Inflammatory macrophage treated with lipopolysaccharide for 1 hour (primary cell): ENCODE measurements around the gene SLC7A14.

Experiments used
- DNase-seq, 2 donors: peaks; one replicate each; pipeline ENCODE4 v3.0.0-alpha.2; 2020 to 2022

SLC7A14 gene

DNA sequence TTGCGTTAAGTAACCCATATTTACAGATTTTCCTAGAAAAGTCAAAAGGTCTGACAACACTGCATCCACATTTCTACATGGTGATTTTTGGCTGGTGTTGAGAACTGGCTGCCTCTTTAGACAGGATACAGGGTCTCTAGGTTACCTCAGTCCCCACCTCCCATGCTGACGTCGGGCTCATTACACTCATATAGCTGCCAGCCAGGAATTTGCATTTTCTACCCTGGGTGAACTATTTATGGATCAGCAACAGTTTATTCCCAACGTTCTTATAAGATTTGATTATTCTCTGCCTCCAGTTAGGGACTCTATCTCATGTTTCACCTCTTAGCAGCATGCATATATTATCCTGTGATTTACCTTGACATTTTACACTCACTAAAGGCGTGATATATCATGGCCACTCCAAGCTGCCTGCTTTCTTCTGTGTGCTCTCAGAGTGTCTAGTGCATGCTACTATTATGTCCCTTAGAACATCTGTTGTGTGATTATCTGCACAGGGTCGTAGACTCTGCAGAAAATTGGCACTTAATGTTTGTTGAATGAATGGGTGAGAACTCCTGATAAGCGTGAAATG, 118.2 kb downstream of the SLC7A14 start:
- DNase-seq = no peak

DNA sequence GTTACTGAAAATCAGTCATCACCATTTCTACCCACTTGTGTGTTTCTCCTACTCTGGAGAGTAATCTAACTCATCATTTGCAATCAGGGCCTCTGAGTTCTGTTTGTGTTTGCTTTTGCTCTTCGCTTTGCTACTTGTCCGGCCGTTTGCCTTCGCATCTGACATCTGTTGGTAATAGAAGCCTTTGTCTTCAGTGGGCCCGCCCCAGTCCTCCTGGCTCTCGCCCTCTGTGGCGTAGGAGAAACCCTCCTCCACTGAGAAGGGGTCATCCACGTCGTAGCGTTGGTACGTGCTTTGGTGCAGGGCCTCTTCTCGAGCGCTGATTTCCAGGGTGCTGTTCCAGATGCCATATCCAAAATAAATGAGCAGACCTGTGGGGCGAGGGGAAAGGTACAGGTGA, 118.9 kb downstream of the SLC7A14 start:
- DNase-seq = no peak

DNA sequence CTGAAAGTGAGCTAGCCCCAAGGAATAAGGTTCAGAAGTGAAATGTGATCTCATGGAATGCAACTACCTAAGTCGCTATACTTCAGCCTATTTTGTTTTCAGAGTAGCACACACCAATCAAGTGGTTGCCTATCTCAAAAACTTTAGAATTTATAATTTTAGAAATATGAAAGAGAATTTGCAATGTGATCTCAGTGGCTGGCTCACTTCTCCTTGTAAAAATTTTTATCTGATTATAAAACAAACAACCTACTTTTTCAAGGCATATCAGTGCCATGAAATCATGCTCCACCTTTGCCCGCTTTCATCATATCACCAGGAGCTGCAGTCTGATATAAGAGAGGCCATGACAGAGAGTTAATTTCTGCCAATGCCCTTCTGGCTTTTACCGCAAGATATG, 119.9 kb downstream of the SLC7A14 start:
- no peak for DNase-seq

DNA sequence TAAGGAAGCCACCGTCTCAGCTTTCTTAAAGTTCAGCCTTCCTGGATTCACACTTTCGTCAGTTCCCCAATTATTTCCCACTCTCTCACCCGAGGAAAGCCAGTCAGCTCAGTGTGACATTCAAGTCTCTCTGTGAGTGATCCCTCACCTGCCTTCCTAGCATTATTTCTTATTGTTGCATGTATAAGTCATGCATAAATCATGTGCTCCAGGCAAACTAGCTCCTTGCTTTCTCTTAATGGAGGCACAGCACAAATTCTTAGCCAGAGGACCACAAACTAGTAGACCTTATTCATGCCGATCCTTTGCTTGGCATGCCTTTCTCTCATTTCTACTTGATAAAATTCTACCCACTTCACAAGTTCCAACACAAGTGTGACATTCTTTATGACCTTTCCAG, 122.9 kb downstream of the SLC7A14 start:
- DNase-seq = no peak

DNA sequence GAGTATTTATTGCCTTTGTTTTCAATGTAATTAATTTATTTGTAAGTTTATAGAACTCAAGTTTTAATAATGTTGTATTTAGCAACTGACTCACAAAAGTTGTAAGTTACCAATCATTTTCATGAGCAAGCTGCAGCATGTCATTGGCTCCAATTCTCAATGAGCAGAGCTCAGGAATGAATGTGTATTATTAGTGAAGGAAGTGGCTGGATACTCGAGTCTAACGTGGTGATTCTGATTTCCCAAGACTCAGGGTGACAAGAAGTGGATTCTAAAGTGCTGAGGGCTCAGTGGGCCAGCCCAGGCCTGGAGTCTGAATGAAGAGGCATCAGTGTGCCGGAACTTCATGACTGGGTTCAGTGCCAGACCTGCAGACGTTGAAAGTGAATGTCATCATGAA, 127.6 kb downstream of the SLC7A14 start:
- no peak for DNase-seq

DNA sequence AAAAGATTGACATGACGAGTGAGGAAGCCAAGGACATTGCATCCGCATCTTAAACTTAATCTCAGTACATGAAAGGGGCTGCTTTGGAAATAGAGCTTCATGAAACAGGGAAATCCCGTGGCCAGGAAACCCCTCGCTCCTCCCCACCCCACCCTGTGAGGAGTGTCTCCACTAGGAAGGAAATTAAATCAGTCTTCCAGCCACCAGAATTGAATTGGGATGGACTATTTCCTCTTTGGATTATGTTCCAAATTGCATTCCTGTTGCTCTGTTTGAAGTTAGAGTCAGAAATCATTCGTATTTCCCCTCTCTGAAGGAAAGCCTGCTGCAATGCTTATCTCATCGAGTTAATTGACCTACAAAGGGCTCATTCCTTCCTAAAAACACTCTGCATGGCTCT, 131.4 kb downstream of the SLC7A14 start:
- no peak for DNase-seq

DNA sequence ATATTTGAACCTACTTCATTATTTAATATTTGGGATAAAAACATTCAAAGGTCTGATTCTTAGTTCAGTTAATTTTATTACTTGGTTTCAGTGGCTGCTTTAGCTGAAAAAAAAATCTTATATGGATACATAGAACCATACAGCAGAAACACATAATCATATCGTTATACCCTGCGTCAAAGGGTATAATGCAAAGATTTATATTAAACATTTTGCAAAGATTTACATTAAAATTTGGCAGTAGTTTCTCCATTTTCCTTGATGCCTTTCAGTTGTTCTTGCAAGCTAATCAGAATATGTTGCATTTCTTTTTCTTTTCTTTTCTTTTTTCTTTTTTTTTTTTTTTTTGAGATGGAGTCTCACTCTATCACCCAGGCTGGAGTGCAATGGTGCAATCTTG, 135.8 kb downstream of the SLC7A14 start:
- no peak for DNase-seq

DNA sequence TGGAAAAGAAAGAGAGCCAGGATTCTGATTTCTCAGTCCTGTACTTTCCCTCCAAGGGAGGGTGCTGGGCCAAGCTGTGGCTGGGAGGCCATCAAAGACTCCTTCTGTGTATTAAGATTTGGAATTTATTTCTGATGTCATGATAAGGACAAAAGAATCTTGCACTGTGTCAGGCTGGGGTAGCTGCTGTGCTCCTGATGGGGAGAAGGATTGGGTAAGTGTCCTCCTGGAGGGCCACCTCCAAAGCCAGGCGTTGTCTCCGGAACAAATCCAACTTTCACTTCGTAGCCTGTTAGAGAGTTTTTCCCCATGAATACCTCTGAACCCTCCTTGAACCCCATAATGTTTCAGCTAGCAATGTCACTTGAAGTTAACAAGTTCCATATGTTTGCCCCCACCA, 137.3 kb downstream of the SLC7A14 start:
- DNase-seq = no peak

DNA sequence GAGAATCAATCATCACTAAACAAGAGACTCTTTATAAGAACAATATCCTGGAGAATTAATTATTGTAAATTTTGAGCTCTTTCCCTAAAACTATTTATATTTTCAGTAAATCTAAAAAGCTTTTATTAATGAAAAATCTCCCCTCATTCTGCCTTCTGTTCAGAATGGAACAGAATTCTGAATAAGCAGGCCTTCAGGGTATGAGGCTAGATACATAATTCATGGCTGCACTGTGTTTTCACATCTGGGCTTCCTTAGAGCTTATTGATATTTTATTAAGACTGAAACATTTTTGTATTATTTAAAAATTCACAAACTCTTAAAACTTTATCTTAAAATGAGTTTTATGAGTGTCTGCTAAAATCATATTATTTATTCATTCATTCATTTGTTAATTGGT, 142.4 kb downstream of the SLC7A14 start:
- no peak for DNase-seq

DNA sequence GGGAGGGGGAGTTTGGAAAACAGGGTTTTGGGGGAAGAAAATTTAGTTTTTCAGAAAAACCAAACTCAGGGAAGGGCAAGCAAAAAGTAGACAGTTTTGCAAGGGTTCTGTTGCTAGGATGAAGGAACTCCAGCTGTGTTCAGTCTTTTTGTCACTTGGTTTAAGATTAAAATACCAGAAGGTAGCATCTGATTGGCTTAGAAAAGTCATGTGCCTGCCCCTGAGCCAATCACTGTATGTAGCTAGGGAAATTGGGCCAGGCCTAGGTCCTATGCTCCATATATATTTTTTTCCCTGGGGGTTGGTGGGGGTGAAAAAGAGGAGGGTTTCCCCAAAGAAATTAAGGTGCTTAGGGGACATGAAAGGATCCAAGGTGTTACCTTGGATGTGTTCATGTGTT, 142.9 kb downstream of the SLC7A14 start:
- DNase-seq = no peak

DNA sequence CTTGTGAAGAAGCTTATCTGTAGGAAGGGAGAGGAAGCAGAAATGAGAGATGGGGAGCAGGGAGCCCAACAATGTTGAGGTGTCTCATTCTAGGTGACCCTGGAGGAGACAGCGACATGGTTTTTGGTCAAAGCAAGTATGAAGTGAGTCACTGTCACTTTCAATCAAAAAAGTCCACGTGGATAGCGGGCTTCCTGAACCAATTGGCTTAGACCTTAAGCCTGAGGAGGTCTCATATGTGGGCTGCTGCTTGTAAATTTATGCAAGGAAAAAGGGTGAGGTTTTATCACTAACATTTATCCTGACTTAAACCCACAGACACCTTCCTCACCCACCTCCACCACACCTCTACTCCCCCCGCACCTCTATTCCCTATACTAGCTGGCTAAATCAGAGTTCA, 144.5 kb downstream of the SLC7A14 start:
- DNase-seq = no peak

DNA sequence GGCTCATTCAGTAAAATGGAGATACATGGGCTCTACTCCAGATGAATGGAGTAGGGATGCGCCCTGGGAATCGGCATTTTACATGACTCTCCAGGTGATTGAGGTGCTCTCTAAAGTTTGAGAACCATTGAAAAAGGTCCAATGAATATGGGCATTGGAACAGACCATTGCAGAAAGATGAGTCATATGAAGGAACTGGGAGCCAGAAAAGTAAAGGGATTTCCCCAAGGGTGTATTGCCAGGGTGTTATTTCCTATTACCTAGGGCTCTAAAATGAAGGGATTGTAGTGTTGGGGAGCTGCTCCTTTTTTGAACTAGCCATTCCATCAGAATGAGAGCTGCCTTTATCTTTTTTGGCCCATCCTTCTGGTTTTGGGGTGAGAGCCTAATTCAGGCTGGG, 145.5 kb downstream of the SLC7A14 start:
- no peak for DNase-seq

DNA sequence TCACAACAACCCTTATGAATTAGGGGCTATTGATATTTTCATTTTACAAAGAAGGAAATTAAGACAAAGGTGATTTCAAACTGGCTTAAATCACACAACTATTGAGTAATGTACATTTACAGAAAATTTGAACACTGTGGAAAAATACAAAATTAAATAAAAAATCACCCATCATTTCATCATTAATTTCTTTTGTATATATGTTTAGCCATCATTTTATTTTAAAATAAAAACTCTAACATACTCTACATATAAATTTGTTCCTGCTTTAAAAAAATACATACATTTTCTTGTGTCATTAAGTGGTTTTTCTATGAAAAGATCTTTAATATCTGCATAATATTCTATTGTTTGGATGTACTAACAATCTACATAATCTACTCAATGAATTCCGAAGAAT, 147.0 kb downstream of the SLC7A14 start:
- no peak for DNase-seq

DNA sequence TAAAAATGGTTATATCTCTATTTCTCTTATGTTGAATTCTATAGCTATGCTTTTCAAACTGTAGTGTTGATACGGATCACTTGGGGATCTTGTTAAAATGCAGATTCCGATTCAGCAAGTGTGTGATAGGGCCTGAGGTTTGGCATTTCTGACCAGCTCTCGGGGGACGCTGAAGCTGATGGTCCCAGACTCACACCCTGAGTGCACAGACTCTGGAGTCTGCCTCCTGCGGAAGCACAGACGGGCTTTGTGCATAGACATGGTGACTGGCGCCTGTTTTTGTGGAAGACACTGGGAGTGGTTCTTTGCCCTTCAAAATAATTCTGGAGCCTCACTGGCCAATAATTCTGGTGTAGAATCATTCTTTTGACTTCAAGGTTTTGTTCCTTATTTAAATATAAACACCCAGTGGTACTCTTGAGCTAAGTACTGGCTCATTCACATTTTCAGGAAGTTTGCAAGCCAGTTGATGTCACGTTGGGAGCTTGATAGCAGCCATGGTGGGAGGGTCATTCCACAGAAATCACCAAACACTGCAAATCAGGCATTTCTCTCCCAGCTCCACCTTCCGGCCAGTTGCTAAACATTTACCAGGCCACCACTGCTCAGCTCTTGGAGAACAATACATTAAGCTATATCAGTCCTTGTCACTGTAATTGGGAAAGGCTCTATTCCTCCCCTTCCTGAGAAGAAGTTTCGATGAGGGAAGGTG, 148.0 kb downstream of the SLC7A14 start:
- no peak for DNase-seq

DNA sequence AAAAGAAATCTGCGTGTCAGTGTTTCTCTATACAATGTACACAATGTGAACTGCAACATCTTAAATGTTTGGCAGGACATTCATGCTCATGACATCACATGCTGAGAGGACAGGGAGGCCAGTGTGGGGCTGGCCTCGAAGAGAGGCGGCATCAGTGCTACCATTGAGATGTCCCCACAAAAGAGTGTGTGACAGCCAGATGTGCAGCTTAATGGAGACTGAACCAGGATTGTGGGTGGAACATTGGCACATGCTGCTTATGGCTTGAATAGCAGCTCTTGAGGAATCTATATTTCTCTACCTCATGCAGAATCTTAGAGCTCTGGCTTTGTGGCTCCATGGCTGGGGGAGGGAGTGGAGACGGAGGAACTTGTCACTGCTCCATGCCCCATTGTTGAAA, 148.7 kb downstream of the SLC7A14 start:
- no peak for DNase-seq

DNA sequence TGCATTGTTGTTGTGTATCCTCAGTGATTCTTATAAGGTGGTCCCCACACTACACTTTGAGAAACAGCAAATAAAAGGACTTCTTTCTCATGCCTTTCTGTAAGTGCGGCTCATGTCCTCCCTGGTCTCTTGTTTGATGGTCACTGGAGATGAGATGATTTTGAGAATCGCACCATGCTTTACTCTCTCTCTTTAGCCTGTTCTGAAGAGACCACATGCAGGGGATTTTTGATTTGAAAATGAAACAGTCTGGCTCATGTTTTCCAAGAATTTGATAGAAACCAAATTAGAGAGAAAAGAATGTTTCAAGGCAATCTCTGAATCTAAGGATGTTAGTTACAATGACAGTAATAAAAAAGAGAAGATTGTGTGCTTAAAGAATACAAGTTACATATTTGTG, 149.2 kb downstream of the SLC7A14 start:
- no peak for DNase-seq

DNA sequence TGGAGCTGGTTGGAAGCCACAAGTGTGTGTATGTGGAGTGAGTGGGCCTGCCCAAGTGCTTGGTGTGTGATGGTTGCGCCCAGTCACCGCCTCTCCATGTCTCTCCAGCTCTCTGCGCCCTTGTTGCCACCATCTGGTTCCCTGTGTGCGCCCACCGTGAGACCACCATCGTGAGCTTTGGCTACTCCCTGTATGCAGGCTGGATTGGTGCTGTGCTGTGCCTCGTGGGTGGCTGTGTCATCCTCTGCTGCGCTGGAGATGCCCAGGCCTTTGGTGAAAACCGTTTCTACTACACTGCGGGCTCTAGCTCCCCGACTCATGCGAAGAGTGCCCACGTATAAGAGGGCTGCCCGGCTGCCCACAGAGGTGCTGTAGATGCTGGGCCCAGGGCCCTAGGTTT, 153.5 kb downstream of the SLC7A14 start:
- no peak for DNase-seq

DNA sequence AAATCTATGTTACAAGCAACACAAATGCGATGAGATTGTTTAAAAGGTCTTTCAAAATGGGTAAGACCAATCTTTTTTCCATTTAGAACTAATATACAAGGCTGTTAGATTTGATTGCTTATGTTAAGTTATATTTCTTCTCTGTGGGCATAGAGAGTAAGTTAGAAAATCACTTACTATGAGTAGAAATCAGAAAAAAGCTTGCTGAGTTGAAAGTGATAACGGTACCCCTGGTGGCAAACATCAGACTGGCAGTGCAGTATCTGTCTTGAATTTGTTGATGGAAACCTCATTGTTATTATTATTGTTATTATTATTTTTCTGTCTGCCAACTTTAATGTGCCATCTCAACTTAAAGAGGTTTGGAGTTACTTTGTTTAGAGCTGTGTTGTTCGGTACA, 154.8 kb downstream of the SLC7A14 start:
- DNase-seq = no peak

DNA sequence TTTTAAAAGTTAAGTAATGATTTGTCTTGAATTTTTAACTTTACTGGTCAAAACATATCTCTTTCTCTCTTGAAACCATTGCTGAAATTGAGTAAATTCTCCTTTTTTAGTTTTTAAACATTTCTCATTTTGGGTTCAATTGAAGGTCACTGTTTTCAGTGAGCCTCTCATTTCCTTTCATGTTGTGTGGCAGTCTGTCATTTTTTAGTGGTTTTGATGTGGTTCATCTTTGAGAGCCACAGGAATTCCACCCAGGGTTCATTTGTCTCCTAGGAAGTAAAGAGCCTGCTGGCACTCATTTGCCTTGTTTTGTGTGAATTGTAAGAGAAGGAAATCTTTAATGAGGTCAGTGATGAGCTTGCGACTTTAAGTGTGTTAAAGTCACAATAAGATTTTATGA, 156.8 kb downstream of the SLC7A14 start:
- no peak for DNase-seq

DNA sequence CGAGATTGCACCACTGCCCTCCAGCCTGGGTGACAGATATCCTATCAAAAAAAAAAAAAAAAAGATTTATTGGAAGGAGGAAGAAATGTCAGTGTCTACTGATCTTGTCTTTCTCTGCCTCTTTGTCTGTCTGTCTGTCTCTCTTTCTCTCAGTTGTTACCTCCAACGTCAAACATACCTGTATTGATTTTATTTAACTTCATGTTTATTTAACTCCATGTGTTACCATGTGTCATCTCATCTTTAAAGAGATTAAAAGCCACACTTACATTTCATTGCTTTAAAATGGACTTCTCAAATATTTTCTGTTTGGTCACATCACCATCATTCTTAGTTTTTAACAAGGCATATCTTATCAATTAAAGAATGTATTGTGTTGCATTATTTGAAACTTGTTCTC, 157.8 kb downstream of the SLC7A14 start:
- no peak for DNase-seq

DNA sequence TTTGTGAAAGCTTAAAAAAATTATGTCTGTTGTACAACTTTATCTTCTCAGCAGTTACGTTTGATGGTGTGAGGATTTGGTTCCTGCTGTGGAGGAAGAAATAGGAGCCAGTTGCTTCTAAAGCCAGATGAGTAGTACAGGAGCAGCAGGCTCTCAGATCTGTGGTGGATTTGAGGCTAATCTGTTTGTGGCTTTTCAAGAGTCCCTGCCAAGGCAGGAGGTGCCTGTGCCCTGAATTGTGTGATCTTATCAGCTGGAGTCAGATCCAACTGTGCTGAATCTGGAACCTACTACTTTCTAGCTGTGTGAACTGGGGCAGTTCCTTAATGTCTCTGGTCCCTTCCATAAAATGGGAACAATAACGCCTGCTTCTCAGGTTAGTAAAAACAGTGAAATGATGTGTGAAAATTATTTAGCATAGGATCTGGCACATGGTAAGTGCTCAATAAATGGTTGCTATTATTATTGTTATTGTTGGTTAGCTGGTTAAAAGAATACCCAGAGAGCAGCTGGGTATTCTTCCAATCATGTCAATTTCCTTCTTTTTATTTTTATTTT, 159.6 kb downstream of the SLC7A14 start:
- DNase-seq = no peak

DNA sequence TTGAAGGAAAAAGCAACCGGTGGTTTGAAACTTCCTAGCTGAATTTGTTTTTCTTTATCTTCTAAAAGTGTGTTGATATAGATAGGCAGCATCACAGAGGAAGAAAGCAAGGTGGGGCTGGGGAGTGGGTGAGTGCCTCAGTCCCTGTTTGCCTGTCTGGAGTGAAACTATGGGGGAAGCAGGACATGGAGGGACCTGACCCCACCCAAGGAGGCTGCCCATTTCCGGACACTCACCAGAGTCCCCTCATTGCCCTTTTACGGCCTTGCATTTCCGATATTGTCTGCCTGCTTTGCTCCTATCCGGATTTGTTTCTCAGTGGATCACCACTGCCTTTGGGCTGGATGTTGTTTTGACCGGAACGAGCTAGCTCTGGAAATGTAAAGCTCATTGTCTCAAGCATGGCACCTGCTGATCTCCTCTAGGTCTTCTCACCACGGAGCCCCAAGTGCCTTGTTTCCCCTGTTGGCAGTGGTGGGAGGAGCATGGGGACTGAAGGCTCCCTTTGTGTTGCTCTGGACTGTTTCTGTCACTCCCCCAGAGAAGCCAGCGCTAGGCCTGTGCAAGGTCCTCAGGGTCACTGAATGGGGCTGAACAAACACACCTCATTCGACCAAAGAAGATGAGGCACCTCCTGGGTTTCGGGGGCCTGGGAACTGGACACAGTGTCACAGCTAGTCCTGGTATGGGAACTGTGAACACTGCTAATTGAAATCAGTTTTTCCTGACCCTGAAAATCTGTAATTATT, 160.2 kb downstream of the SLC7A14 start:
- no peak for DNase-seq

DNA sequence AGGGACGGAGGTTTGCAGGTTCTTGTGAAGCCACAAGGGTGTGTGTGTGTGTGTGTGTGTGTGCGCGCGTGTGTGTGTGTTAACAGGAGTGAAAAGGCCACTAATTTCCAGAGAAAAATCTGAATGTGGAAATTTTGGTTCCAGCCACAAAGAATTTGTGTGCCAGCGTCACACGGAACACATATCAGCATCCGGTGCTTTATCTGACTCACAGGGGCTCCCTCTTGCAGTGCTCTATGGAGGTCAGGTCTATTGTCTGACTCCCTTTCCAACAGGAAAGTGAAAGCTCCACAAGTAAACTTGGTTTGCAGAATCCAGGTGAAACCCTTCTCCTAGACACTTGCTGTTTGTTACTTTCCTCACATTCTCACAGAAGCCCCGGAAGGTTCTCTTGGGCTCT, 161.0 kb downstream of the SLC7A14 start:
- no peak for DNase-seq

DNA sequence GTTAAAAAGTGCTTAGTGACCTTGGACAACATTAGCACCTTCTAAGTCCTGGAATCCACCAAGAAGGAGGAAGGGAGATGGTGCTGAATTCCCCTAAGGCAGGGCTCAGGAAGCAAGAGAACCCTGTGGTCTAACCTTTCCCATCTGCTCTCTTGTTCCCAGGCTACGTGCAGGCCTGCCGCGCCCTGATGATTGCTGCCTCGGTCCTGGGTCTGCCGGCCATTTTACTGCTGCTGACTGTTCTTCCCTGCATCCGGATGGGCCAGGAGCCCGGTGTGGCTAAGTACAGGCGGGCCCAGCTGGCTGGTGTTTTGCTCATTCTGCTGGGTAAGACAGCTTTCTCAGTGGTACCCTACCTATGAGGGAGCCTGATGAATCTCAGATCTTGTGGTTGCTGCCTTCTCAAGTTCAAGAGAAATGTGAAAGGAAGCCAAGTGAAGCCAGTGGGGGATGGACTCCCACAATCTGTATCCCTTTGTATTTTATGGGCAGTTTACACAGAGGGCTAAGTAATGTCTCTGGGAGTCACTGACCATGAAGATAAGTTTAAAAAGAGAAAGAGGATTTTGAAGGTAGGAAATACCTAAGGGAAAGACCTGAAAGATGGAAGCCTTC, 162.8 kb downstream of the SLC7A14 start:
- no peak for DNase-seq
